ENCODE results near the gene P4HA2. TPM values are rescaled to one million over a fixed set of nuclear protein-coding genes. Genes with fewer than 3 reads are reported as not detected.

The P4HA2 gene
- total and polyA plus RNA-seq, 2 donors from 2014 or later: 32.5 to 54.1 TPM

- intact Hi-C loops (cut with DNase I): no loop called here
Measured at GRCh38 chr5:132214491-132214890, 13.2 kb downstream of the P4HA2 start.

GRCh38 chr5:132213666-132214065, 14.0 kb downstream of the P4HA2 start:
- no peak overlapping the region for H3K27ac ChIP-seq (ENCODE audit: low read depth in 2 of 2, low read length in 2 of 2)
- no peak overlapping the region for H3K4me3 ChIP-seq (ENCODE audit: low read length in 3 of 3)
- intact Hi-C loops (cut with DNase I): no loop called here
- DNase-seq (no peak), FAIRE-seq (no peak)
- H3K27me3 ChIP-seq (ENCODE audit: control insufficient read depth, insufficient read depth, low read length): no peaks in the 10 kb centered on the region
- H3K9ac ChIP-seq (ENCODE audit: low read length in 3 of 3): no peak overlapping the region
- H3K4me1 ChIP-seq (ENCODE audit: control insufficient read depth in 2 of 3, insufficient read depth in 2 of 3, low read depth in 1 of 3, low read length in 3 of 3): peaks cover 0 to 6% (median 5%) of the 10 kb centered on the region in 3 donors
- no peaks in the 10 kb centered on the region for H3K9me3 ChIP-seq (ENCODE audit: control insufficient read depth in 2 of 3, insufficient read depth in 1 of 3, low read length in 3 of 3)
- TF ChIP-seq CTCF (IDR thresholded peaks at IDR 0.05; ENCODE audit: borderline replicate concordance, extremely low read depth, insufficient read depth): no peak
- H3K36me3 ChIP-seq (ENCODE audit: control insufficient read depth in 2 of 3, insufficient read depth in 3 of 3, low read length in 3 of 3): peaks cover 1 to 48% (median 29%) of the 10 kb centered on the region in 3 donors

More at GRCh38 chr5:132214491-132214890, 13.2 kb downstream of the P4HA2 start:
- TF ChIP-seq CTCF (IDR thresholded peaks at IDR 0.05; ENCODE audit: borderline replicate concordance, extremely low read depth, insufficient read depth): no peak
- H3K27ac ChIP-seq (ENCODE audit: low read depth in 2 of 2, low read length in 2 of 2): no peak overlapping the region
- H3K27me3 ChIP-seq (ENCODE audit: control insufficient read depth, insufficient read depth, low read length): no peaks in the 10 kb centered on the region
- H3K4me3 ChIP-seq (ENCODE audit: low read length in 3 of 3): no peak overlapping the region
- H3K36me3 ChIP-seq (ENCODE audit: control insufficient read depth in 2 of 3, insufficient read depth in 3 of 3, low read length in 3 of 3): peaks cover 0 to 41% (median 23%) of the 10 kb centered on the region in 3 donors
- no peak for DNase-seq
- H3K9me3 ChIP-seq (ENCODE audit: control insufficient read depth in 2 of 3, insufficient read depth in 1 of 3, low read length in 3 of 3): no peaks in the 10 kb centered on the region
- peaks cover 0 to 6% (median 5%) of the 10 kb centered on the region in 3 donors for H3K4me1 ChIP-seq (ENCODE audit: control insufficient read depth in 2 of 3, insufficient read depth in 2 of 3, low read depth in 1 of 3, low read length in 3 of 3)
- FAIRE-seq: no peak
- no peak overlapping the region for H3K9ac ChIP-seq (ENCODE audit: low read length in 3 of 3)

- Histone ChIP-seq H3K4me1 (ENCODE audit: control insufficient read depth in 2 of 3, insufficient read depth in 2 of 3, low read depth in 1 of 3, low read length in 3 of 3) (peaks cover 0 to 6% (median 5%) of the 10 kb centered on the region in 3 donors), H3K36me3 (ENCODE audit: control insufficient read depth in 2 of 3, insufficient read depth in 3 of 3, low read length in 3 of 3) (peaks cover 2 to 56% (median 32%) of the 10 kb centered on the region in 3 donors), H3K27ac (ENCODE audit: low read depth in 2 of 2, low read length in 2 of 2) (no peak overlapping the region), H3K27me3 (ENCODE audit: control insufficient read depth, insufficient read depth, low read length) (no peaks in the 10 kb centered on the region), H3K4me3 (ENCODE audit: low read length in 3 of 3) (no peak overlapping the region), H3K9me3 (ENCODE audit: control insufficient read depth in 2 of 3, insufficient read depth in 1 of 3, low read length in 3 of 3) (no peaks in the 10 kb centered on the region), H3K9ac (ENCODE audit: low read length in 3 of 3) (no peak overlapping the region)
- intact Hi-C loops (cut with DNase I): no loop called here
- FAIRE-seq (no peak), DNase-seq (no peak)
- TF ChIP-seq CTCF (IDR thresholded peaks at IDR 0.05; ENCODE audit: borderline replicate concordance, extremely low read depth, insufficient read depth): no peak
Measured at GRCh38 chr5:132211787-132212186, 15.9 kb downstream of the P4HA2 start.

GRCh38 chr5:132210944-132211343, 16.7 kb downstream of the P4HA2 start:
- H3K27ac ChIP-seq (ENCODE audit: low read depth in 2 of 2, low read length in 2 of 2): no peak overlapping the region
- peaks cover 2 to 54% (median 32%) of the 10 kb centered on the region in 3 donors for H3K36me3 ChIP-seq (ENCODE audit: control insufficient read depth in 2 of 3, insufficient read depth in 3 of 3, low read length in 3 of 3)
- no peak overlapping the region for H3K9ac ChIP-seq (ENCODE audit: low read length in 3 of 3)

More at GRCh38 chr5:132210944-132211343, 16.7 kb downstream of the P4HA2 start:
- Histone ChIP-seq H3K4me1 (ENCODE audit: control insufficient read depth in 2 of 3, insufficient read depth in 2 of 3, low read depth in 1 of 3, low read length in 3 of 3) (peaks cover 0 to 6% (median 5%) of the 10 kb centered on the region in 3 donors), H3K4me3 (ENCODE audit: low read length in 3 of 3) (no peak overlapping the region), H3K9me3 (ENCODE audit: control insufficient read depth in 2 of 3, insufficient read depth in 1 of 3, low read length in 3 of 3) (no peaks in the 10 kb centered on the region), H3K27me3 (ENCODE audit: control insufficient read depth, insufficient read depth, low read length) (no peaks in the 10 kb centered on the region)
- intact Hi-C loops (cut with DNase I): no loop called here
- DNase-seq (no peak), FAIRE-seq (no peak)
- no peak for TF ChIP-seq CTCF (IDR thresholded peaks at IDR 0.05; ENCODE audit: borderline replicate concordance, extremely low read depth, insufficient read depth)

Measured in kidney (tissue), 14 donors.